HG02970 (cell line): ENCODE results near the gene VAMP8.
"Not testable (repeated sequence)": the region's sequence is repeated elsewhere in the genome, so short reads cannot be mapped to it uniquely, and the experiment has no call there.

ENCODE experiments used
- ATAC-seq: cut with Tn5 transposase; IDR thresholded peaks from one replicate; pipeline ENCODE4 v1.9.1; 2021; ENCODE audit warnings: mild to moderate bottlenecking, moderate library complexity, moderate number of reproducible peaks; ENCODE audit not compliant: unreplicated experiment, low FRiP score

Gene VAMP8

GRCh38 chr2:85547089-85547858, 30.1 kb upstream of the VAMP8 start:
- ATAC-seq = no peak

DNA sequence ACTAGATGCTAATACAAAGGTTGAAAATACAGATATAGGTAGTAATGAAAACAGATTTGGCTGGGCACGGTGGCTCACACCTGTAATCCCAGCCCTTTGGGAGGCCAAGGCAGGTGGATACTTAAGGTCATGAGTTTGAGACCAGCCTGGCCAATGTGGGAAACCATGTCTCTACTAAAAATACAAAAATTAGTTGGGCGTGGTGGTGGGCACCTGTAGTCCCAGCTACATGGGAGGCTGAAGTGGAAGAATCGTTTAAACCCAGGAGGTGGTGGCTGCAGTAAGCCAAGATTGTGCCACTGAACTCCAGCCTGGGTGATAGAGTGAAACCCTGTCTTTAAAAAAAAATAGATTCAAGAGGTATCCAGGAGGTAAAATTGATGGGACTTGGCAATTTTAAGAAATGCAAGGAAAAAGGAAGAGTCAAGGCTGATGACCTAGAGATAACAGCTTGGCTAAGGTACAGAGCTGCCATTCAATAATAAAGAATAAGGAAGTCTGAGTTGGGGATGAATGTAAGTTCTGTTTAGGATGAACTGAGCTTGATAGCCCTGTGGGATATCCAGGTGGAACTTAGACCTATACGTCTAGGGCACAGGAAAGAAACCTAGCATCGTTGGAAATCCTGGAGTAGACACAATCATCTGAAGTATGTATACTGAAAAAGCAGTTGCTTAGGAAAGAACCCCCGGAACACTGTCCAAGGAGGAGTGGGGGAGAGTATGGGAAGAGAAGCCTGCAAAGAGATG, 29.4 kb upstream of the VAMP8 start:
- no peak for ATAC-seq

DNA sequence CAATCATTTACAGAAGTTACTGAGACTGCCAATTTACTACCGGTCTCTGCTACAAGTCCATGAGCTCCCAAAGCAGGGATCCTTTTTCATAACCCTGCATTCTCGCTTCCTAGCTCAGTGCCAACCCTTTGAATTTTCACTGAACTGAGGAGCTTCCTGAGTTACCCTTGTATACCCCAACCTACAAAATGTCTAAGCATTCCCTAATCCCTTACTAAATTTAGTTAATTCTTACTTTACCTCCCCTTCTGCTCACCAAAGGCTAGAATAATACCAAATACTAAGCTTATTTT, 28.8 kb upstream of the VAMP8 start:
- ATAC-seq = no peak

- no peak for ATAC-seq
Measured at GRCh38 chr2:85549095-85549494, 28.3 kb upstream of the VAMP8 start.

GRCh38 chr2:85549826-85550225, 27.6 kb upstream of the VAMP8 start:
- ATAC-seq = no peak

GRCh38 chr2:85550486-85550885, 26.9 kb upstream of the VAMP8 start:
- no peak for ATAC-seq

DNA sequence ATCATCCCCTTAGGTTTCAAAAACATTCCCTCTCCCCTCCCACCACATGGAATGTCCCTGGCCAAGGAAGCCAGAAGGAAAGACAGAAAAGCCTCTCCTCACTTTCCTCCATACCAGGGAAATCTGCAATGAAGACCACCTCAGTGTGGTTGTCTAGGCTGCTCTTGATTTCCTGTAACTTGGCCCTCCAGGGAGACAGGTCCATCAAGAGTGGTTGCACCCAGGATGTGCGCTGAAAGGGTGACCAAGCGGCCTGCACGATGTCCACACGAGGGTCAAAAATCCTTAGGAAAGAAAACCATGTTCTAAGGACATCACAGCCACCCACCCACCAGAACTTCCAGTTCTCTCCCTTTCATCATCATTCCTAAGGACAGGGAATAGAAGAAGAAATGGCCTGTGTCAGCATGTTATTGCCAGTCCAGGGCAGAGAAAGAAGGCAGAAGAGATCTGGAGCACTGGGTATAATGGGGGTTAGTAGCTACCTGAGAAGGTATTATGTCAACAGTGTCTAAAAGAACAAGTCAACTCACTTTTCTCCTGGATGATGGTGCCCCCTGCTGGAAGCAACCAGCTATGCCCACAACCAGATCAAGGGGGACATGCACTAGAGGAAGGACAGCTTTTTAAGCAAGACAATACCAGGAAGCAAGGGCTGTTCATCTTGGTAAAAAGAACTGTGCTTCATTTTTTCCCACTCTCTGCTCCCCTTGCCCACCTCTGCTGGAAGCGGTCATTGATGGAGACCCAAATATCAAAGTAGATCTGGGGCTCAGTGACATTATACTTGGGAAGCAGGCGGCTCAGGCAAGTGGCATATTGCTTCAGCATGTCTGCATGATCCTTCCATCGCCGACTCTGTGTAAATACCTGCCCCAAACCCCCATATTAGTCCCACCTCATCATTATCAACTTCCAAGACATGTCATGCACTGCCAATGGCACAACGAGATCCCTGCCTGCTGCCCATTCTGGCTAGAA, 25.4 kb upstream of the VAMP8 start:
- no peak for ATAC-seq

- no peak for ATAC-seq
Measured at GRCh38 chr2:85553184-85553583, 24.2 kb upstream of the VAMP8 start.

GRCh38 chr2:85554980-85555612, 22.3 kb upstream of the VAMP8 start:
- no peak for ATAC-seq

DNA sequence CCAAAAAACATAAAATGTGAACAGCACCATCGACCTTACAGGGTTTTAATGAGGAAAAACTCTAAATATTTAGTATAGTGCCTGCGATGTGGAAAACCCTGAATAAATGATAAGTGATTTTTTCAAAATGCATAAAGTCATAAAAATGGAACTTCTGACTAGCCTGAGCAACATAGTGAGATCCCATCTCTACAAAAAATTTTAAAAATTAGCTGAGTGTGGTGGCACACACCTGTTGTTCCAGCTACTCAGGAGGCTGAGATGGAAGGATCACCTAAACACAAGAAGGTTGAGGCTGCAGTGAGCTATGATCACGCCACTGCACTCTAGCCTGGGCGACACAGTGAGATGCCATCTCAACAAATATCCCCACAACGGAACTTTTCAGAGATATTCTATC, 20.3 kb upstream of the VAMP8 start:
- ATAC-seq = no peak

GRCh38 chr2:85558160-85558559, 19.2 kb upstream of the VAMP8 start:
- no peak for ATAC-seq

DNA sequence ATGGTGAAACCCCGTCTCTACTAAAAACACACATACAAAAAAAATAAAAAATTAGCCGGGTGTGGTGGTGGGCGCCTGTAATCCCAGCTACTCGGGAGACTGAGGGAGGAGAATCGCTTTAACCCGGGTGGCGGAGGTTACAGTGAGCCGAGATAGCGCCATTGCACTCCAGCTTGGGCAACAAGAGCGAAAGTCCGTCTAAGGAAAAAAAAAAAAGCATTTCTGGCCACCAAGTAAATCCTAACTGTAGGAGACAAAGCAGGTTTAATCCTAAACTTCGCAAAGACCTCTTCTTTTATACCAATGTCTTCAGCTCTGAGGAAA, 17.0 kb upstream of the VAMP8 start:
- ATAC-seq = not testable (repeated sequence)

DNA sequence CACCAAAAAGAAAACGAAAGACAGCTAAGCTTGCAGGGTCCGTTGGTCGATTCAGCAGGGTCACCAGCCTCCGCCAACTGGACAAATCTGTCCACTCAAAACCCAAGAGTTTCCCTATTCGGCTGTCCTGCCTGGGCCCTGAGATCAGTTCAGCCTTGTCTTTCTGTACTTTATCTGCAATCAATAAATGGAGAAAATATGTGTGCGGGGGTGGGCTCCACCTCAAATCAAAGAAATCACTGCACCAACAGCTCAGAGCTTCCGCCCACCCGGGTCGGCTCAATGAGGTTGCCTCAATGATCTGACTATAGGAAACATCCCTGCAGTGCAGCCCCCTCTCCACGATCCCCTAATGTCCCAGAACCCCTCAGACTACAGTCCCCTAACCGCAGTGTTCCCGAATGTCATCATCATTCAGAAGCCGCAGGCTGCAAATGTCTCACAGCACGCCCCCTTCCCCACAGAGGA, 16.5 kb upstream of the VAMP8 start:
- ATAC-seq = peak; percentile 2

DNA sequence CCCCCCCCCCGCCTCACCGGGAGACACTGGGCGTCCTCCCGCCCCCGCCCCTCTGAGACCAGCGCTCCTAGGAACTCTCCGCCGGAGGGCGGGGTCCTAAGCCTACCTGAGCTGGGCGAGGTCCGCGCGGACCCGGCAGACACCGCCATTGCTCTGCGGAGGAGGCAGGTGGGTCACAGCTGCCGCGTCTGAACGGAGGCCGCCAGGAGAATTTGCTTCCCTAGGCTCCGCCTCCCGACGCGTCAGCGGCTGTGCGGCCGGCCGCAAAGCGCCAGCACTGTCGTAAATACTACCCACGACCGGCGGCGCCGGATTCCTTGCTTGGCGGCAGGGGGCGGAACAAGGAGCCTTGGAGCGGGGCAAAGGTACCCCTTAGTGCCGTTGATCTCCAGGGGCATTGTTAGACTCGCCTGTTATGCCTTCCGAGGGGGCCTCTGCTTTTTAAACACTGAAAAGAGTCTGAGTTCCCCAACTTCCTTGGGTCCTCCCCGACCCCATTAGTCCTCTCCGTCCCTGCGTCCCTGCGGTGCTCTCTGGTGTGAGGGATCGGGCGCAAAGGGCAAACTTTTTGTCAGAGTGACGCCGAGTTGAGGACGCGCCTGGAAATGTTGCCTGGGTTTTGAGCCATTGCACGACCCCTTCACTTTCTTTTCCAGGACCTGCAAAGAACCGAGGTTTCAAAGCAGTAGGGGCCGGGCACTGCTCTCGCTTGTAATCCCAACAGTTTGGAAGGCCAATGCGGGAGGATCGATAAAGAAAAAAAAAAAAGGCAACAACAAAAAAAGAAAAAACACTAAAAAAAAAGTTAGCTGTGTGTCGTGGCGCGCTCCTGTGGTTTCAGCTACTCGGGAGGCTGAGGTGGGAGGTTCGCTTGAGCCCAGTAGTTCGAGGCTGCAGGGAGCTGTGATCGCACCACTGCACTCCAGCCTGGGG, 15.8 kb upstream of the VAMP8 start, which contains the start of gene GGCX:
GGCX (minus strand) TSS at position 214 of the 933 bp plus-strand sequence; CDS start at position 149, 65 bp downstream.
- peak; percentile 95 for ATAC-seq

- no peak for ATAC-seq
Measured at GRCh38 chr2:85564144-85564563, 13.2 kb upstream of the VAMP8 start.

DNA sequence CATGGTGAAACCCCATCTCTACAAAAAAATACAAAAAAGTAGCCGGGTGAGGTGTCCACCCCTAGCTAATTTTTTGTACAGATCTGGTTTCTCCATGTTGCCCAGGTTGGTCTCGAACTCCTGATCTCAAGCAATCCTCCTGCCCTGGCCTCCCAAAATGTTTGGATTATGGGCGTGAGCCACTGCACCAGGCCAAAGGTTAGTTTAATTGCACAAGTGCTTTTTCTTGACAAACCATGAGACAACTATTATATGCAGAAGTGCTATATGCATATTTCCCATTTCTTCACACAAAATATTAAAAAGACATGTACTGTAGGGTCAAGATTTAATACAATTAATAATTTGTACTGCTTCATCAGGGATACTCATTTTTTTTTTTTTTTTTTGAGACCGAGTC, 11.1 kb upstream of the VAMP8 start:
- ATAC-seq = no peak

- no peak for ATAC-seq
Measured at GRCh38 chr2:85575739-85576138, 1.6 kb upstream of the VAMP8 start.

- ATAC-seq = no peak
Measured at GRCh38 chr2:85577063-85577385, 362 bp upstream of the VAMP8 start.
